Kasumi-1 (cell line): ENCODE data around the gene BHLHE23.
"Not testable (repeated sequence)": the region's sequence is repeated elsewhere in the genome, so short reads cannot be mapped to it uniquely, and the experiment has no call there.

ENCODE experiments used
- DNase-seq, 2 experiments: peaks; one replicate each; lab custom pipeline; 2025; lab: John Stamatoyannopoulos, UW

BHLHE23 gene

GRCh38 chr20:62960446-62961309 lies 46.1 kb downstream of the BHLHE23 start:
- not testable (repeated sequence) for DNase-seq

GRCh38 chr20:62959998-62960436 lies 46.7 kb downstream of the BHLHE23 start:
- DNase-seq: no peak

DNA sequence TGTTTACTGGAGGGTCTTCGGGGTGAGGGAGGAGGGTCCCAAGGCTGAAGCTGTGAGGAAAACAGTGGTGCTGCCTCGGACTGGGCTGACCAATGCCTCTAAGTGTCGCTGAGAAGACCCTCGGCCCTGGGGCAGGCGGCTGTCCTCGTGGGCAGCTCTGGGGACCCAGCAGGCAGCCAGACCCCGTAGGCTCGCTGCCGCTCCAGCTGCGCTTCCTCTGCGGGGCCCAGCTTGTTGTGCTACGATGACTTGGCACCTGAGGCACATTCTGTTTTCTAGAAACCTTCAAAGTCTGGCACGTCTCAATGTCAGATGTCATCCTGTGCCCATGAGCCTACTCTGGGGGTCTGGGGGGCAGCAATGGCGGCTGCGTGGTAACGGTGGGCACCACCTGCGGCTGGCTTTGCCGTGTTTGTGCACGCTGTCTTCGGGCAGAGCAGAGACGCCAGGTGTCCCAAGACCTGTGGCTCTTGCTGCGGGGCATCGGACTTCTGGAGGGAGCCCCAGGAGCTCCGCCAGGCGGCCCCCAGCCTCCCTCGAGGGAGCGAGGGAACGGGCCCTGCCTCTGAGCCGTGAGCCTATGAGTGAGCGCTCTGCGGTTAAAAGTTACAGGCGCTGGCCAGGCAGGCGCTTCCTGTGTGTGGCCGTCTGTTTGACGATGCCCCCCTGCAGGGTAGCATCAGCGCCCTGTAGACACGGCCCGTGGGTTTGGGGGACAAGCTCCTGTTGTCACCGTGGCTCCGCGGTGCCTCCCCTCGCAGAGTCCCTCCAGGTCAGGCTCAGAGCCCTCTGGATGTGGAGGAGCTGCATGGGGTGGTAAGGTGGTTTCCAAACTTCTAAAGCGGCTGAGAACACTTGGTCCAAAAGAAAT lies 47.4 kb downstream of the BHLHE23 start:
- peak; percentile 36 to 57 for DNase-seq

- no peak for DNase-seq
These were observed 48.2 kb downstream of the BHLHE23 start for GRCh38 chr20:62958388-62959100.

DNA sequence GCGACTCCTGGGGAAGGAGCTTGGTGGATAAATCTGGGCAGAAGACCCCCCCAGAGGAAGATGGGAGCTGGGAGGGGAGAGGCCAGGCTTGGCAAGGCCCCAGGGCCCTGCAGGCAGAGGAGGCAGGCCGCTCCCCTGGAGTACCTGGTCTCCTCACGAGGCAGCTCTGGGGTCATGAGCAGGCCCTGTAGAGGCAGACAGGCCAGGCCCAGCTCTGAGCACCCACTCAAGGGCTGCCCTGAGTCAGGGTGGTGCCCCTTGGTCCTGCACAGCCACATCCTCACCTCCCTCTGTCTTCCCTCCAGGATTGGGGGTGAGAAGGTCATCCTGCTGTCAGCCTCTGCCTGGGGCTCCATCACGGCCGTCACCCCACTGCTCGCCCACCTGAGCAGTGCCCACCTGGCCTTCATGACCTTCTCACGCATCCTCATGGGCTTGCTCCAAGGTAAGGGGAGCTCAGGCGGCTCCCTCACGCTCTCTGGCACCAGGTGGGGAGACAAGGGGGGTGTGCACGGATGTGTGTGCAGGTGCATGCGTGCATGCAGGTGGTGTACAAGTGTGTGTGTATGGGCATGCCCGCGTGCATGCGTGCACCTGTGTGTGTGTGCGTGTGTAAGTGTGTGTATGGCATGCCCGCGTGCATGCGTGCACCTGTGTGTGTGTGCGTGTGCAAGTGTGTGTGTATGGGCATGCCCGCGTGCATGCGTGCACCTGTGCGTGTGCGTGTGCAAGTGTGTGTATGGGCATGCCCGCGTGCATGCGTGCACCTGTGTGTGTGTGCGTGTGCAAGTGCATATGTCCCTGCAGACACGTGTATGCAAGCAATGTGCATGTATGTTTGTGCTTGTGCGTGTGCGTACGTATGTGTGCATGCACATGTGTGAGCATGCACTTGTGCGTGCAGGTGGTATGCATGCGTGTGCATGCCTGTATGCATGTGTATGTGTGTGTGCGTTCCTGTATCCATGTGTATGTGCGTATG lies 49.3 kb downstream of the BHLHE23 start:
- DNase-seq: no peak

GRCh38 chr20:62956387-62957135 lies 50.2 kb downstream of the BHLHE23 start:
- DNase-seq: no peak
